DOHH2 (cell line): ENCODE data around the gene RPL13A.

ENCODE experiments used
- H3F3A ChIP-seq: fragments of 200-600 bp; sonication (generic), shearing (Covaris generic); 2 replicates; pipeline ENCODE4 v1.6.0; 2016; ENCODE audit warnings: antibody characterized with exemption, mild to moderate bottlenecking; ENCODE audit not compliant: control insufficient read depth, insufficient read depth
- H3K27ac ChIP-seq: fragments of 200-600 bp; sonication (generic); 2 replicates; pipeline ENCODE4 v1.5.1; 2014; ENCODE audit warnings: low read depth, mild to moderate bottlenecking, low read length, moderate library complexity
- H3K27me3 ChIP-seq: fragments of 200-600 bp; sonication (generic); 2 replicates; pipeline ENCODE4 v1.6.1; 2014; ENCODE audit warnings: mild to moderate bottlenecking, low read length, mixed read lengths; ENCODE audit not compliant: control insufficient read depth
- H3K36me3 ChIP-seq: fragments of 200-600 bp; sonication (generic); 2 replicates; pipeline ENCODE4 v1.6.1; 2014; ENCODE audit warnings: mild to moderate bottlenecking, low read length, moderate library complexity, mixed read lengths; ENCODE audit not compliant: control insufficient read depth
- H3K4me1 ChIP-seq: fragments of 200-600 bp; sonication (generic); 2 replicates; pipeline ENCODE4 v1.6.1; 2014; ENCODE audit warnings: mild to moderate bottlenecking, low read length, mixed read lengths; ENCODE audit not compliant: control insufficient read depth
- H3K4me2 ChIP-seq: fragments of 200-600 bp; sonication (generic); 2 replicates; pipeline ENCODE4 v1.6.0; 2014; ENCODE audit warnings: mild to moderate bottlenecking, low read length, moderate library complexity
- H3K4me3 ChIP-seq: fragments of 200-600 bp; sonication (generic); 2 replicates; pipeline ENCODE4 v1.5.1; 2014; ENCODE audit warnings: mild to moderate bottlenecking, low read length, mixed read lengths
- H3K79me2 ChIP-seq: fragments of 200-600 bp; sonication (generic); 2 replicates; pipeline ENCODE4 v1.6.1; 2014; ENCODE audit warnings: mild to moderate bottlenecking, low read length, mixed read lengths; ENCODE audit not compliant: control insufficient read depth
- H3K9me2 ChIP-seq: fragments of 200-600 bp; sonication (generic); replicated peaks from 2 replicates; pipeline ENCODE4 v1.6.1; 2014; ENCODE audit warnings: mild to moderate bottlenecking, low read length, mixed read lengths; ENCODE audit not compliant: control insufficient read depth
- H3K9me3 ChIP-seq: fragments of 200-600 bp; sonication (generic); 2 replicates; pipeline ENCODE4 v1.6.1; 2014; ENCODE audit warnings: antibody characterized with exemption, low read length, mixed read lengths; ENCODE audit not compliant: control insufficient read depth, insufficient read depth
- H4K20me1 ChIP-seq: fragments of 200-600 bp; sonication (generic); 2 replicates; pipeline ENCODE4 v1.6.0; 2014; ENCODE audit warnings: low read depth, mild to moderate bottlenecking, antibody characterized with exemption, low read length, moderate library complexity; ENCODE audit not compliant: control insufficient read depth, insufficient read depth
- CTCF ChIP-seq: fragments of 200-600 bp; sonication (generic); IDR thresholded peaks from one replicate; pipeline ENCODE4 v1.5.1; 2014; ENCODE audit warnings: antibody characterized with exemption, mild to moderate bottlenecking, low read depth, low read length; ENCODE audit not compliant: poor library complexity, severe bottlenecking
- EZH2phosphoT487 ChIP-seq: fragments of 200-600 bp; sonication (generic); IDR thresholded peaks from 2 replicates; pipeline ENCODE4 v1.6.1; 2017; ENCODE audit warnings: borderline replicate concordance, mild to moderate bottlenecking, antibody characterized with exemption, low read length, moderate library complexity, mixed read lengths

The RPL13A gene

GRCh38 chr19:49445997-49446396 lies 41.4 kb upstream of the RPL13A start:
- H4K20me1 ChIP-seq: no peaks in the 10 kb centered on the region; the same call in 1 of the 2 replicates
- no peak overlapping the region for H3K27ac ChIP-seq
- H3K4me2 ChIP-seq: no peak overlapping the region
- TF ChIP-seq EZH2phosphoT487: no peak
- TF ChIP-seq CTCF: no peak
- H3K79me2 ChIP-seq: peaks cover 23% of the 10 kb centered on the region
- H3K4me3 ChIP-seq: no peak overlapping the region
- no peaks in the 10 kb centered on the region for H3K9me3 ChIP-seq
- peaks cover 12% of the 10 kb centered on the region for H3F3A ChIP-seq
- H3K36me3 ChIP-seq: peaks cover 42% of the 10 kb centered on the region
- peaks cover 11% of the 10 kb centered on the region for H3K27me3 ChIP-seq
- no peaks in the 10 kb centered on the region for H3K9me2 ChIP-seq
- H3K4me1 ChIP-seq: peaks cover 32% of the 10 kb centered on the region

GRCh38 chr19:49447485-49448431 lies 39.6 kb upstream of the RPL13A start:
- Histone ChIP-seq H3K4me3 (no peak overlapping the region), H3K4me1 (peaks cover 30% of the 10 kb centered on the region), H3F3A (peaks cover 20% of the 10 kb centered on the region), H3K9me3 (no peaks in the 10 kb centered on the region), H3K9me2 (no peaks in the 10 kb centered on the region), H3K36me3 (peaks cover 45% of the 10 kb centered on the region), H3K27ac (no peak overlapping the region), H3K79me2 (peaks cover 35% of the 10 kb centered on the region), H3K4me2 (no peak overlapping the region), H3K27me3 (no peaks in the 10 kb centered on the region), H4K20me1 (no peaks in the 10 kb centered on the region; the same call in 1 of the 2 replicates)
- TF ChIP-seq EZH2phosphoT487: no peak
- no peak for TF ChIP-seq CTCF

DNA sequence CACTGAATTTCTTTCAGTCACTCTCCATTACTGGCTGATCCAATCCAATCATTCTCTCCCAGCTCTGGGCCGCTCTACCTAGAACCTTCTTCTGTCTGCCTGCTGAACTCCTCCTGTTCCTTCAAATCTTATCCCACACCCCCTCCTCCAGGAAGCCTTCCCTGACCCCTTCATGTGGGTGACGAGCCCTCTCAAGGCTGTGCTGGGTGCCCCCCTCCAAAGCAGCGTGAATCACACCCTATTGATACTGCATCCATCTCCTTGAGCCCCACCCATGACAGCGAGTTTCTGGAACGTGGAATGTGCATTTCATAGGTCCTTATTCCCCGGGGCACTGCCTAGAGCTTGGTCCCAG lies 39.0 kb upstream of the RPL13A start:
- Histone ChIP-seq H3K9me3 (no peaks in the 10 kb centered on the region), H3K27me3 (no peaks in the 10 kb centered on the region), H3K4me1 (peaks cover 26% of the 10 kb centered on the region), H3K27ac (no peak overlapping the region), H3K36me3 (peaks cover 45% of the 10 kb centered on the region), H3K4me2 (no peak overlapping the region), H3F3A (peaks cover 20% of the 10 kb centered on the region), H3K79me2 (peaks cover 35% of the 10 kb centered on the region), H4K20me1 (no peaks in the 10 kb centered on the region; the same call in 1 of the 2 replicates), H3K4me3 (no peak overlapping the region), H3K9me2 (no peaks in the 10 kb centered on the region)
- TF ChIP-seq EZH2phosphoT487: no peak
- no peak for TF ChIP-seq CTCF
